GM19035 (cell line): Measurements from ENCODE around the gene PMEL.
"Not testable (repeated sequence)": the region's sequence is repeated elsewhere in the genome, so short reads cannot be mapped to it uniquely, and the experiment has no call there.

Experiments
- ATAC-seq: cut with Tn5 transposase; IDR thresholded peaks from one replicate; pipeline ENCODE4 v1.9.1; 2021; ENCODE audit not compliant: unreplicated experiment

PMEL gene

DNA sequence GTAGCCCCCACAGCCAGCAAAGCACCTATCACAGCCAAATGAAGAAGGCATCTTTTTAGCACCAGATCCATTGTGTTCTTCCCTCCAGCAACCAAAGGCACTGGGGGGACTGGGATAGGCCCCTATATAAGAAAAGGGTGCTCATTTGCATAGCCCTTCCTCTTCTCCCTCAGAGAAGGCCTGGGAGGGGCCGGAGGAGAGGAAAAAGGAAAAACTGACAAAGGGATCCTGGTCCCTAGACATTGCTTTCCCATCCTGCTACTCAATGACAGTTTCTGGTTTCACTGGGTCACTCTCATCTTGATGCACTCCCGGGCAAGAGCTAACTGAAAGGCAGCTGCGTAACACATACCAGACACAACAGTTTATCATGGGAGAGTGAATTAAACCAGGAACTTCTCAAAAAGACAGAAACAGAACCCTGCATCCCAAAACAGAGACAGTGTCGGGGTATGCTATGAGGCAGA lies at the start of gene PMEL:
TSS of gene PMEL (minus strand) at position 102 of the 467 bp plus-strand sequence. CDS start at position 71, 31 bp downstream.
- ATAC-seq, result no peak

DNA sequence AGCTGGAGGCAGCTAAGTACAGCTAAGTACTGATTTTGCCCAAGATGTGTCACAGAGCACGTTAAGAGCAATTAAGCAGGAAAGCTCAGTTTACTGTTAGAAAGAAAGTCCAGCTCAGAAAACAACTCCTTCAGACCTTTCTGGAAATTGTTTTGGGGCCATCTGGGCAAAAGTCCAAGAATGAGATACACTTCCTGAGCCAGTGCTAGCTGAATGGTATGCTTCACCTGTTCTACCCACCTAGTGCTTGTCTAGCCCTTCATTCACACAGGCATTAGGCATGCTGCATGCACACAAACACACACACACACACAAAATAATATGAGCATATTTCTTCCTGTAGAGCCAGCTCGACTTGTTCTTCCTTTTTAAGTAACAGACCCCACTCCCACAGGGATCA lies 48.4 kb upstream of the PMEL start:
- ATAC-seq, result no peak

DNA sequence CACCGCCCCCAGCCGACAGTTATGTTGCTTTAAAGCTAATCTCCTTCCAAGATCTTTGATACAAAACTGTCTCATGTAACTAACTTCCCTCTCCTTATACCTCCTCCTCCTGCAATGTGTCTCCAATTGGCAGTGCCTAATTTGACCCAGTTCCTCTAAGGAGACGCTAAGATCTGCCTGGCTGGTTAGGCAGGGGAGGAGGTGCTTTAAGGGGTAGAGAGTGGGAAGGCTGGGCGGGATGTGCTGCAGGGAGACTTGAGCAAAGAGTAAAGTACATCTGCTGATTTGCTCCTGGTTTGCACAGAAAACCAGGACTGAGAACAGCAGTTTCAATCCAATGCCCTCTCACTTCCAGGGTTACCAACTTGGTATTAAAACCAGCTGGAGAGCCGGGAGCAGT lies 47.6 kb upstream of the PMEL start:
- ATAC-seq, result no peak

DNA sequence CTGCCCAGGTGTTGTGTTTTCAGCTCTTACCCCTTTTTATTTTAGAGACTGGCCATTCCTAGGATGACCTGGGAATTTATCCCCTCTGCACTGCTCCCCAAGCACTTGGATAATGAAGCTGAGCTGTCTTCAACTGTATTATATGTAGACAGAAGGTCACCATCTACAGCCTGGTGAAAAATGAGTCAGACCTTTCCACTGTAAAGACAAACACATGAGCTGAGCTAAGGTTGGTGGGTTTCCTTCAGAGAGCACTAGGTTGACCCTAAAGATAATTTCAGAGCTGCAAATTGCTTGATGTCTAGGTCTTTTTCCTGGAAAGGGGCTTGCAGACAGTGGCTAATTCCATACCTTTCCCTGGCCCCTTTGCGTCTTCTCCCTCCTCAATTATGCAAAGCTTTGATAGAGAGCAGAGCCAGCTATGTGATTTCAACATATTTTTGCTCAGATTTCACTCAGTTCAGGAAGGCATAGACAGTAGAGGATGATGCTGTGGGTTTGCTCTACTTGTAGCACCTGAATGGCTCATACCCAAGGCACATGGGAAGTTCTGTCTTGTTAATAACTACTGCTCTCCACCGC lies 45.8 kb upstream of the PMEL start:
- ATAC-seq, result no peak

DNA sequence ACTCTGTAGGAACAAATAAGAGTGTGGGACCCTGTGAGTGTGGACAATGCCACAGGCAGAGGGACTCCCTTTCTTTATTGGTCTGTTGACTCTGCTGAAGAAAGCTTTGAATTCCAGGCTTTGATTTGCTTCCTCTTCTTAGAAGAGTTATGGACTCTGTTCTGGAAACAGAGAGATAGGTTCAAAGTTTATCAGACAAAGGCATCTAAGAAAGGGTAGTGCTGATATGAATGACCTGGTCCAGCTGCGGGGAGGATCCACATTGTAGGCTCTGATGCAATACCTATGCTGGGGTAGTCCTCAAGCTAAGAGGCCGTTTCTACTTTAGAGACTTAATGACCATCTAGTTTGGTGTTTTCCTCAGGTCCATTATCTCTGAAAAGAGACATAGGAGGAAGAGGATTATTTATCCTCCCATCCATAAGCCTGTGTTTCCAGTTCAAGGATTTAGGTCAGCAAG lies 44.3 kb upstream of the PMEL start:
- no peak for ATAC-seq

DNA sequence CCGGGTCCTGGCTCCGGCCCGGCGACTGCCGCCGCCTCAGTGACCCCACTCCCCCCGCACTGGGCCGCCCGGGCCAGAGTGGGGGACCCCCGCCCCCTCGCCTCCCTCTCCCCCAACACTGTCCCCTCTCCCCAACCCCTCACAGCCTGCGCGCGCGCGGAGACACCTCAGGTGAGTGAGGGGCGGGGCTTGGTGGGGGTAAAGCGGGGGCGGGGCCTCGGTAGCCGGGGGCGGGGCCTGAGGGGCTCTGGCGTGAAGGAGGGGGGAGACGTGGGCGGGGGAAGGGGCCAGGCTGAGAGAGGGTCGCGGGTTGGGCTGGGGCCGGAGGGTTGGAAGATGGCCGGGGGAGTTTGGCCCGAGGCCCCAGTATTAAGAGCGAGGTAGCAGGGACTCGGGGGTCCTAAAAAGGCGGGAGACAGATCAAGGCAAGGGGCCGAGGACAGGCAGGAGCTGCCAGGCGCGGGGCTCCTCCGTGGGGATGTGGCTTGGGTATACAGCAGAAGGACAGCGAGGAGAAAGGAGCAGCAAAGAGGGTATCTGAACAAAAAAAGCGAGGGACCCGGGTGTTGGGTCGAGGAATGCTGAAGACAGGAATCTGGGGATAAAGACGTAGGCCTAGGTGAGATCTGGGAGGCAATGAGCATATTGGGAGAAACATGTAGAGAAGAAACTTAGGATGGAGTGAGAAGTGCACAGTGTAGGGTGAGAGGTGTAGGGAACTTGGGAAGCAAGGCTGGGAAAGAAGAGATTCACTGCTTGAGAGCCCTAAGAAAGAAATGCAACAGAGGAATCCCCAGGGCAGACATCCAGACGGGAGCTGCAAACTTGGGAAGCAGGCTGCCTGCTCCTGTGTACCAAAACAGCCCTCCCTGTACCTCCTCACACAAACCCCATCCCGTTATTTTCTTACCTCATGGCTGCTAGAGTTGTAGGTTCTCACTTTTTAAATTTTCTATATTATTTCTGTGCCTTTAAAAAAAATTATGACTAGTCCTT lies 42.0 kb upstream of the PMEL start:
- ATAC-seq, result peak; percentile 48

DNA sequence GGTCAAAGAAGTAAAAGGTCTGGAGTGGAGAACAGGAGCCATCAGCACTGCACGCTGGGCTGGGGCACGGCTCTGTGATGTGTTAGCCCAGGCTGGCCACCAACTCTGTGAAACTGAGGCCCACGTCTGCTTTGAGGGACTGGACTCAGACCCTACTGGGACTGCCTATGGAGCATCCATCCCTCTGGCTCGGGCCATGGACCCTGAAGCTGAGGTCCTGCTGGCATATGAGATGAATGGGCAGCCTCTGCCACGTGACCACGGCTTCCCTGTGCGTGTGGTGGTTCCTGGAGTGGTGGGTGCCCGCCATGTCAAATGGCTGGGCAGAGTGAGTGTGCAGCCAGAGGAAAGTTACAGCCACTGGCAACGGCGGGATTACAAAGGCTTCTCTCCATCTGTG lies 38.4 kb upstream of the PMEL start:
- ATAC-seq, result no peak

DNA sequence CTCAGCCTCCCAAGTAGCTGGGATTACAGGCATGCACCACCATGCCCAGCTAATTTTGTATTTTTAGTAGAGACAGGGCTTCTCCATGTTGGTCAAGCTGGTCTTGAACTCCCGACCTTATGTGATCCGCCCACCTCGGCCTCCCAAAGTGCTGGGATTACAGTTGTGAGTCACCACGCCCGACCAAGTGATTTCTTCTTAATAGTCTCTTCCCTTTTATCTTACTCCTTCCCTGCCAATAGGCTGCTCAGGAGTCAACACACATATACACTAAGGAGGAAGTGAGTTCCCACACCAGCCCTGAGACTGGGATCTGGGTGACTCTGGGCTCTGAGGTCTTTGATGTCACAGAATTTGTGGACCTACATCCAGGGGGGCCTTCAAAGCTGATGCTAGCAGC lies 37.5 kb upstream of the PMEL start:
- not testable (repeated sequence) for ATAC-seq

DNA sequence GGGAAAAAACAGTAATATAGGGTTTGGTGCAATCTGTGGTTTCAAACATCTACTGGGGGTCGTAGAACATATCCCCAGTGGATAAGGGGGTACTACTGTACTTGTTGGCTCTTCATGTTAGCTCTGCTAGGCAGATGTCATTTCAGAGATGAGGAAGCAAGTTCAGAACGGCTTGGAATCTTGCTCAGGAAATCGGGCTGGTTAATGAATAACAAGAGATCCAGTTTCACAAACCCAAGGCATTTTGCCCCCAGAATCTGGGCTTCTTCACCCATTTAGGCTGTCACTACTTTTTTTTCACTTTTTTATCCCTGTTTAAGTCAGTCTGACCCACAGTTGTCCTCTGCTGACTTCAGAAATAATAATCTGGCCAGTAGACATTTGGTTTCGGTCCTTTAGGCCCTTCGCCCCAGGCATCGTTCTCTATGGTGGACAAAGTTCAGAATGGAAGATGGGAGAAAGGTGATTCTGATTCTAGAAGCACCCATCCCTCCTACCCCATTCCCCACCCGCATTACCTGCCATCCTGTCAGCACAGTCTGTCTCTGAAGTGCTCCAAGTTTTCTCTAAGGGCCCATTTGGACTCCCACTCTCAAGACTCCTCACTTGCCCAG lies 35.8 kb upstream of the PMEL start:
- ATAC-seq, result no peak

DNA sequence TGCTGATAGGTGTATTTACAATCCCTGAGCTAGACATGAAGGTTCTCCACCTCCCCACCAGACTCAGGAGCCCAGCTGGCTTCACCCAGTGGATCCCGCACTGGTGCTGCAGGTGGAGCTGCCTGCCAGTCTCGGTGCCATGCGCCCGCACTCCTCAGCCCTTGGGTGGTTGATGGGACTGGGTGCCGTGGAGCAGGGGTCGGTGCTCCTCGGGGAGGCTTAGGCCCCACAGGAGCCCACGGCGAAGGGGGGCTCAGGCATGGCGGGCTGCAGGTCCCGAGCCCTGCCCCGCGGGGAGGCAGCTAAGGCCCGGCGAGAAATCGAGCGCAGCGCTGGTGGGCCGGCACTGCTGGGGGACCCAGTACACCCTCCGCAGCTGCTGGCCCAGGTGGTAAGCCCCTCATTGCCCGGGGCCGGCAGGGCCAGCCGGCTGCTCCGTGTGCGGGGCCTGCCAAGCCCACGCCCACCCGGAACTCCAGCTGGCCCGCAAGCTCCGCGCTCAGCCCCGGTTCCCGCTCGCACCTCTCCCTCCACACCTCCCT lies 34.2 kb upstream of the PMEL start:
- not testable (repeated sequence) for ATAC-seq

DNA sequence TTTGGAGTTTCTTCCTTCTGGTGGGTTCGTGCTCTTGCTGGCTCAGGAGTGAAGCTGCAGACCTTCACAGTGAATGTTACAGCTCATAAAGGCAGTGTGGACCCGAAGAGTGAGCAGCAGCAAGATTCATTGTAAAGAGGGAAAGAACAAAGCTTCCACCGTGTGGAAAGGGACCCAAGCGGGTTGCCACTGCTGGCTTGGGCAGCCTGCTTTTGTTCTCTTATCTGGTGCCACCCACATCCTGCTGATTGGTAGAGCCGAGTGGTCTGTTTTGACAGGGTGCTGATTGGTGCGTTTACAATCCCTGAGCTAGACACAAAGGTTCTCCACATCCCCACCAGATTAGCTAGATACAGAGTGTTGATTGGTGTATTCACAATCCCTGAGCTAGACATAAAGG lies 33.7 kb upstream of the PMEL start:
- not testable (repeated sequence) for ATAC-seq

DNA sequence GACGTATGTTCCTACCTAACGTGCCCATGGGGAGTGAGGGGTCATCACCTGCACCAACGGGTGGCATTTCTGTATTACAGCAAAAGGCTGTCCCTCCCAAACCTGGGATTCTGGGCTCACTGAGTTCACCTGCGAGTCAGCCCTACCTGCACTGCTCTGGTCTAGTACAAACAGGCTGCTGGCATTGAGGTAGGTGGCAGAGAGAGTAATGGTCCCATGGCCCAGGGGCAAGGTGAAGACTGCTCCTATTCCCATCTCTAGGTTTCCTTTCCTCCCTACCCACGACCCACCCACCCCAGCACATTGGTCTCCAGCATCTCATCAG lies 31.7 kb upstream of the PMEL start:
- ATAC-seq, result no peak

DNA sequence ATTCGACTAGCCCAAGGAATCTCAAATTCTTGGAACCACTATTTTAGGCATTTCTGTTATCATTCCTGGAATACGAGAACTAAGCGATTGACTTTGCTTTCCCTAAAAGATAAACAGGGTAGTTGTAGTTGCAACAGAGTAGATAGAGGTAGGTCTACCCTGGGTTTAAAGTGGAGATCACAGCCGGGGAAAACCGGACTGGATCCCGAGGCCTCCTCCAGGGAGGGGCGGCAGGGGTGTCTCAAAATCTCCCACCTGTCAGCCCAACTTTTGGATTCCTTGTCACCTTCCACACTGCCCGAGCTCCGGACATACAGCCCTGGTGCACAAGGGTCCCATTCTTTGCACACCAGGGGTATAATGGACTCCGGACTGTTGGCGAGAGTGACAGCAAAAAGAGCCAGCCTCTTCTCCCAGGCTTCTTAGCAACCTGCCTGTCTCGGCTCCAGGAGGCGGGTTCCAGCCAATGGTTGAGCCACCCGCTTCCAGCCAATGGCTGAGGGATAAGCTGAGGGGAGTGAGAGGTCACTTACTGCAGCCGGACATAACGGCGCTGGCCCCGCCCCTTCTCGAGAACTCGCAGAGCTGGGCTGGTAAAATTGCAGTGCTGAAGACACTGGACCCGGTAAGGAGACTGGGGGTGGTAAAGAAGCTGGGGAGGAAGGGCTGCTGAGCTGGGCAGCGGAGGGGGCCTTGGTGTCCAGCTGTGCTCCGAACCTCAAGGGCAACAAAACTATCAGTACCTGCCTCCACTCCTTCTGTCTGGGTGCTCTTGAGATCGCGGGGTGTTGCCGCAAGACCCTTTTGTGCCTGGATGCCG lies 31.1 kb upstream of the PMEL start, which contains the start of gene SUOX:
TSS of gene SUOX (plus strand) at position 562 of the 820 bp plus-strand sequence. CDS start 4,946 bp downstream, outside the sequence.
- ATAC-seq, result peak; percentile 99

DNA sequence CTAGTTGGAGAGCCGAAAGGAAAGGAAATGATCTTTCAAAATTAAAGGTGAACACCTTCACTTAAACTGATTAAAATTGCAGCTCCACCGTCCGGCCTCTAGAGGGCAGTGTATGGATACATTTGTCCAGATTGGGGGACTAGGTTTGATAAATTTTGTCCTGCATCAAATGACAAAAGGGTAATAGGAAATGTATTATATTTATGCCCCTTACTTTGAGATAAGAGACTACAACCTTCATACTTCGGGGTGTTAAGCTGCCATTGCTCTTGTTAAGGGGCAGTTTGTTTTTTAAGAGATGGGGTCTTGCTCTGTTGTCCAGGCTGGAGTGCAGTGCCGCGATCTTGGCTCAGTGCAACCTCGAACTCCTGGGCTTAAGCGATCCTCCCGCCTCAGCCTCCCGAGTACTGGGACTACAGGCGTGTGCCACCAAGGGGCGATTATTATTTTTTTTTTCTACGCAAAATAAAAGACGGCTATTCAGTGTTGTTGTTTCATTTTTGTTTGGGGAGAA lies 30.4 kb upstream of the PMEL start:
- ATAC-seq, result no peak

DNA sequence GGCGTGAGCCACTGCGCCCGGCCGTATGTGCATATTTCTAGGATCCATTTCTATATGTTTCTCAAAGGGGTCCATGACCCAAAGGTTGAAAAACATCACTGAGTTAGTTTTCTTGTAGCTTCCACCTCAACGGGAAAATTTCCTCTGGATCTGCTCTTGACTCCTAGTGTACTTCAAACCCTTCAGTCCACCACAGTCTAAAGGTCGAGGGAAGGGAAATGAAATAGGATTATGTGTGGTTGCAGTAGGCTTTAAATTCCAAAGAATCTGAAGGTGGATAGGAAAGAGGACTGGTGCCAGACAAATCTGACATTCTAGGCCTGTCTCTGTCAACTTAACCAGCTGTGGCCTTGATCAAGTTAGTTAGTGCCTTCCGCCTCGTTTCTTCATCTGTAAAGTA lies 29.5 kb upstream of the PMEL start:
- ATAC-seq, result no peak

DNA sequence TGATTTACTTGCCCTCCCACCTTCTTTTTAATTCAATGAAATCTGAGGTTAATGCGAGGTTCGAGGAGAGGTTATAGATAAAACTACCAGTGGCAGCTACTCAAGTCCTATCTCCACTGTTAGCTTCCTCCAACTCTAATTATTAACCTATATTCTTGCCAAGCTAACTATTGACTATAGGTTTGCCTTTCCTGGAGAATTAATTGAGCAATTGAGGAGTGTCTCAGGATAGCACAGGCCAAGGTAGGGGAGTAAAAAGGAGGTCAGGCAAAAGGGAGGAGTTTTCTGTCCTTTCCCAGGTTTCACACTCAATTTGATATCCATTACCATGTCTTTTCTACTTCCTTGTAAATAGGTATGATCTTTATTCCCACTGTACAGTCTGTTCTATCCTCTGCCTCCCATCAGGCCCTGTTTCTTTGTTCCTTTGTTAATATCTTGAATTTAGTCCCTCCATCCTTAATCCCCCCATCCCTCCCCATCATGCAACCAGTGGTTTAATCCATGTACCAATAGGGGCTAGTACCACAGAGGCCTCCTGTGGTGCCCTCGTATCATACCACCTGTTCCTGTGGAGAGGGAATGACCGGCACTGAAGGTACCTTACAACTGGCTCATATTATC lies 27.5 kb upstream of the PMEL start:
- ATAC-seq, result no peak

DNA sequence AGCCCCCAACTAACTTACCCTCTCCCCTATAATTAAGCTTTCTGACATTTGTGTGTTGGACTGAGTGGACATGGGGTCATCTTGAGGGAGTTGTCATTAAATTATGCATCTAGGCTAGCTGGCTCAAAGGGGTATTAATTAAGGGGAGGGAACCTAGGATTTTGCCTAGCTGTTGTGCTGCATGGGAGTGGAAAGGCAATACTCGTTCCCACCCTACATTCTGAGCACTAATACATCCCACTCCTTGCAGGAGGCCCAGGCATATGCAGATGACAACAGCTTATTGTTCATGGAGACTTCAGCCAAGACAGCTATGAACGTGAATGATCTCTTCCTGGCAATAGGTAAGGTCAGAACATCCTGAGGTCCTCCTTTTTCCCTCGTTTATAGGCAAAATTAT lies 25.3 kb upstream of the PMEL start:
- no peak for ATAC-seq

DNA sequence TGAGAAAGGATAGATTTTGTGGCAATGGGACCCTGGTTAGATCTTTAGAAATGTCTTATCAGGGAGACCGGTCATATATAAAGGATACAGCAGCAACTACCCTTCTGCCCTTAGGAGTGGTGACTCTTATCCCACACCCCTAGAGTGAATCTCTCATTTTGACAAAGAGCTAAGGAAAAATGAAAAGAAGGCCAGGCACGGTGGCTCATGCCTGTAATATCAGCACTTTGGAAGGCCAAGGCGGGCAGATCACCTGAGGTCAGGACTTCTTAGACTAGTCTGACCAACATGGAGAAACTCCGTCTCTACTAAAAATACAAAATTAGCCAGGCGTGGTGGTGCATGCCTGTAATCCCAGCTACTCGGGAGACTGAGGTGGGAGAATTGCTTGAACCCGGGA lies 20.1 kb upstream of the PMEL start:
- ATAC-seq, result not testable (repeated sequence)

DNA sequence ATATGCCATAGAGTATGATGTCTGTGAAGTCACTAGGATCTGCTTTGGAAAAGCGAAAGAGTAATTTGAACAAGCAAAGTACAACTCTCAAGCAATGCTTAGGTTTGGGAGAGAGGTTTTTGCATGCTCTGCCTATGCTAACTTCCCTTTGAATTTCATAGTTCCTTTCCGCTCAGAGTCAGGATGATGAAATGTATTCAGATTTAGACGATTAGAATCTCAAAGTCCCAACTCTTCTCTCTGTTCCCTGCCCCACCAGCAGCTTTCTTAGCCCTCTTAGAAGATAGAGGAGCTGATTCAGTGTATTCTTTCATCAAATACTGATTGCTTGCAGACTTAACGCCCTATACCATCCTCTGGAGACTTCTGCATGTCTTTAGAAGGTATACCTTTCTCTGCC lies 19.5 kb upstream of the PMEL start:
- no peak for ATAC-seq

DNA sequence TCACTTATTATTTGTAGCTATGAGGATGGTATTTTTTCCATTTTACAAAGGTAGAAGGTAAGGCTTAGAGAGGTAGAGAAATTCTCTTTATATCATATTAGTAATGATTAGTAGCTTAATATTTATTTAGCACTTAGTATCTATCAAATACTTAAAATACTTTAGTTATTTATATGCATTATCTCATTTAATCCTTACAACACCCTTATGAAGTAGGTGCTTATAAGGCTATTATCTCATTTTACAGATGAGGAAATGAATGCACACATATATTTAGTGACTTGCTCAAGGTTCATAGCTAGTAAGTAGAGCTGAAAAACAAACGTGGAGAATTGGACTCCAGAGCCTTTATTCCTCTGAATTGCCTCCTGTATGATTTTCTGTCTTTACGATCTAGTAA lies 19.0 kb upstream of the PMEL start:
- ATAC-seq, result no peak
